GM23338 (cell line): ENCODE measurements around the gene ASPDH. TPM values are rescaled to one million over a fixed set of nuclear protein-coding genes. Genes with fewer than 3 reads are reported as not detected.

Experiments
- ATAC-seq: fragments of 200-7000 bp; cut with Tn5 transposase; 3 replicates; pipeline ENCODE4 v1.9.1; 2020
- DNase-seq: peaks from one replicate; pipeline ENCODE4 v3.0.0-alpha.2; 2015; ENCODE audit warnings: low spot score
- H2AFZ ChIP-seq: fragments of 200-600 bp; sonication (generic); 2 replicates; pipeline ENCODE4 v1.8.0; 2016; ENCODE audit warnings: antibody characterized with exemption, mild to moderate bottlenecking, moderate library complexity
- H3F3A ChIP-seq: fragments of 200-600 bp; sonication (generic); replicated peaks from 2 replicates; pipeline ENCODE4 v1.8.0; 2017; ENCODE audit warnings: antibody characterized with exemption, mixed run types, low read depth
- H3K27ac ChIP-seq: fragments of 200-600 bp; sonication (generic); 2 replicates; pipeline ENCODE4 v1.6.1; 2016; ENCODE audit warnings: low read depth
- H3K27me3 ChIP-seq: fragments of 200-600 bp; sonication (generic); 2 replicates; pipeline ENCODE4 v1.8.0; 2016; ENCODE audit warnings: mild to moderate bottlenecking, mixed run types, moderate library complexity; ENCODE audit not compliant: insufficient read depth
- H3K36me3 ChIP-seq: fragments of 200-600 bp; sonication (generic); 2 replicates; pipeline ENCODE4 v1.8.0; 2016; ENCODE audit warnings: mild to moderate bottlenecking; ENCODE audit not compliant: insufficient read depth
- H3K4me1 ChIP-seq: fragments of 200-600 bp; sonication (generic); 2 replicates; pipeline ENCODE4 v1.8.0; 2016; ENCODE audit warnings: mild to moderate bottlenecking, moderate library complexity; ENCODE audit not compliant: insufficient read depth
- H3K4me2 ChIP-seq: fragments of 200-600 bp; sonication (generic); 2 replicates; pipeline ENCODE4 v1.7.1; 2017; ENCODE audit warnings: mixed run types
- H3K4me3 ChIP-seq: fragments of 200-600 bp; sonication (generic); 2 replicates; pipeline ENCODE4 v1.6.1; 2016; ENCODE audit warnings: mixed run types
- H3K79me2 ChIP-seq: fragments of 200-600 bp; sonication (generic); replicated peaks from 2 replicates; pipeline ENCODE4 v1.8.0; 2017; ENCODE audit warnings: mild to moderate bottlenecking; ENCODE audit not compliant: insufficient read depth
- H3K9me2 ChIP-seq: fragments of 200-600 bp; sonication (generic); 2 replicates; pipeline ENCODE4 v1.8.0; 2017; ENCODE audit not compliant: insufficient read depth
- H4K20me1 ChIP-seq: fragments of 200-600 bp; sonication (generic); replicated peaks from 2 replicates; pipeline ENCODE4 v1.8.0; 2017; ENCODE audit warnings: mild to moderate bottlenecking; ENCODE audit not compliant: insufficient read depth
- H3K27ac Mint-ChIP-seq: 2 replicates; pipeline ENCODE4 v1.8.0; 2020; ENCODE audit warnings: inconsistent platforms, mild to moderate bottlenecking, moderate library complexity, mixed read lengths
- H3K27me3 Mint-ChIP-seq: 3 replicates; pipeline ENCODE4 v1.8.0; 2022; ENCODE audit warnings: low read depth, mild to moderate bottlenecking, moderate library complexity, mixed read lengths, inconsistent platforms; ENCODE audit not compliant: insufficient read depth, poor library complexity
- H3K36me3 Mint-ChIP-seq: 3 replicates; pipeline ENCODE4 v1.8.0; 2021; ENCODE audit warnings: low read depth, mild to moderate bottlenecking, inconsistent platforms, moderate library complexity, mixed read lengths
- H3K4me1 Mint-ChIP-seq: 3 replicates; pipeline ENCODE4 v1.8.0; 2020; ENCODE audit warnings: mild to moderate bottlenecking, inconsistent platforms, mixed read lengths
- H3K4me3 Mint-ChIP-seq: 3 replicates; pipeline ENCODE4 v1.8.0; 2021; ENCODE audit warnings: moderate library complexity, mild to moderate bottlenecking, inconsistent platforms, mixed read lengths
- H3K9me3 Mint-ChIP-seq: 3 replicates; pipeline ENCODE4 v1.8.0; 2020; ENCODE audit warnings: moderate library complexity, mild to moderate bottlenecking, inconsistent platforms, mixed read lengths
- CREB1 ChIP-seq: fragments of 250-450 bp; sonication (Bioruptor Pico); IDR thresholded peaks from 2 replicates; pipeline ENCODE4 v1.5.0; 2020; ENCODE audit warnings: low read depth, mild to moderate bottlenecking, moderate library complexity
- EZH2 ChIP-seq: fragments of 200-600 bp; sonication (generic); IDR thresholded peaks from one replicate; pipeline ENCODE4 v1.8.0; 2017; ENCODE audit warnings: antibody characterized with exemption, mild to moderate bottlenecking, low read depth; ENCODE audit not compliant: unreplicated experiment
- EZH2phosphoT487 ChIP-seq: fragments of 200-600 bp; sonication (generic); IDR thresholded peaks from one replicate; pipeline ENCODE4 v1.8.1; 2018; ENCODE audit warnings: antibody characterized with exemption; ENCODE audit not compliant: unreplicated experiment
- NANOG ChIP-seq: IDR thresholded peaks from 2 replicates; pipeline ENCODE4 v1.6.1; 2016; ENCODE audit warnings: antibody characterized with exemption, borderline replicate concordance
- POLR2AphosphoS5 ChIP-seq: IDR thresholded peaks from 2 replicates; pipeline ENCODE4 v1.6.1; 2016; ENCODE audit warnings: antibody characterized with exemption, low read depth
- STAT1 ChIP-seq: IDR thresholded peaks from one replicate; pipeline ENCODE4 v1.6.1; 2016; ENCODE audit warnings: antibody characterized with exemption; ENCODE audit not compliant: unreplicated experiment
- ZNF114 ChIP-seq: fragments of 250-450 bp; sonication (Bioruptor Pico); IDR thresholded peaks from 2 replicates; pipeline ENCODE4 v1.5.0; 2020; ENCODE audit warnings: mild to moderate bottlenecking, moderate library complexity
- polyA plus RNA-seq: library from polyadenylated mRNA; unstranded; fragments of >200 nt; fragmentation: Nextera tagmentation; extraction: Ambion mirVana; gene quantifications from 2 replicates; pipeline ENCODE4 v1.2.1, GENCODE V29; 2016
- total RNA-seq: library from RNA; depleted of rRNA; stranded (reverse); fragments of >200 nt; shearing (Covaris generic); gene quantifications from 2 replicates; pipeline ENCODE4 v1.2.3, GENCODE V29; 2014
- TF ChIP-seq, protein P1 (sequence below): IDR thresholded peaks from one replicate; pipeline ENCODE4 v1.6.1; 2018; ENCODE audit warnings: antibody characterized with exemption; ENCODE audit not compliant: unreplicated experiment
- TF ChIP-seq, protein P2 (sequence below): fragments of 250-450 bp; sonication (Bioruptor Pico); IDR thresholded peaks from 2 replicates; pipeline ENCODE4 v1.5.0; 2020; ENCODE audit warnings: mild to moderate bottlenecking, moderate library complexity
- TF ChIP-seq, protein P3 (sequence below), 2 experiments: fragments of 200-600 bp in 1 of 2; sonication (generic) in 1 of 2; conservative IDR thresholded peaks; 2 replicates each; pipeline versions ENCODE4 v1.5.1 to v1.6.1; 2016 to 2017; ENCODE audit warnings: antibody characterized with exemption in 2 of 2, low read depth in 2 of 2, mild to moderate bottlenecking in 2 of 2, moderate library complexity in 1 of 2

Gene ASPDH
- total and polyA plus RNA-seq, 2 experiments from 2014 or later, result not detected

- Histone ChIP-seq H3K4me2 (no peak overlapping the region), H3F3A (no peaks in the 10 kb centered on the region), H3K9me2 (no peaks in the 10 kb centered on the region), H3K4me3 (no peak overlapping the region), H2AFZ (no peak overlapping the region), H3K4me1 (peaks cover 3% of the 10 kb centered on the region; the same call in 1 of the 2 replicates), H3K36me3 (no peaks in the 10 kb centered on the region), H3K79me2 (no peaks in the 10 kb centered on the region), H3K27ac (no peak overlapping the region), H4K20me1 (no peaks in the 10 kb centered on the region), H3K27me3 (peaks cover 45% of the 10 kb centered on the region)
- TF ChIP-seq POLR2AphosphoS5 (no peak), CREB1 (CRISPR knock-in tag) (no peak), STAT1 (no peak), EZH2phosphoT487 (no peak)
- Mint-ChIP-seq H3K27me3 (peaks cover 15% of the 10 kb centered on the region), H3K27ac (no peak overlapping the region), H3K4me1 (no peaks in the 10 kb centered on the region), H3K4me3 (no peak overlapping the region), H3K9me3 (peaks cover 98% of the 10 kb centered on the region), H3K36me3 (peaks cover 39% of the 10 kb centered on the region)
- no peak for ATAC-seq
- DNase-seq, result no peak
Observed at GRCh38 chr19:50558449-50558848, 44.7 kb upstream of the ASPDH start.

- no peaks in the 10 kb centered on the region for H3K79me2 ChIP-seq
- H3K27ac Mint-ChIP-seq, result no peak overlapping the region
- TF ChIP-seq, protein P1, sequence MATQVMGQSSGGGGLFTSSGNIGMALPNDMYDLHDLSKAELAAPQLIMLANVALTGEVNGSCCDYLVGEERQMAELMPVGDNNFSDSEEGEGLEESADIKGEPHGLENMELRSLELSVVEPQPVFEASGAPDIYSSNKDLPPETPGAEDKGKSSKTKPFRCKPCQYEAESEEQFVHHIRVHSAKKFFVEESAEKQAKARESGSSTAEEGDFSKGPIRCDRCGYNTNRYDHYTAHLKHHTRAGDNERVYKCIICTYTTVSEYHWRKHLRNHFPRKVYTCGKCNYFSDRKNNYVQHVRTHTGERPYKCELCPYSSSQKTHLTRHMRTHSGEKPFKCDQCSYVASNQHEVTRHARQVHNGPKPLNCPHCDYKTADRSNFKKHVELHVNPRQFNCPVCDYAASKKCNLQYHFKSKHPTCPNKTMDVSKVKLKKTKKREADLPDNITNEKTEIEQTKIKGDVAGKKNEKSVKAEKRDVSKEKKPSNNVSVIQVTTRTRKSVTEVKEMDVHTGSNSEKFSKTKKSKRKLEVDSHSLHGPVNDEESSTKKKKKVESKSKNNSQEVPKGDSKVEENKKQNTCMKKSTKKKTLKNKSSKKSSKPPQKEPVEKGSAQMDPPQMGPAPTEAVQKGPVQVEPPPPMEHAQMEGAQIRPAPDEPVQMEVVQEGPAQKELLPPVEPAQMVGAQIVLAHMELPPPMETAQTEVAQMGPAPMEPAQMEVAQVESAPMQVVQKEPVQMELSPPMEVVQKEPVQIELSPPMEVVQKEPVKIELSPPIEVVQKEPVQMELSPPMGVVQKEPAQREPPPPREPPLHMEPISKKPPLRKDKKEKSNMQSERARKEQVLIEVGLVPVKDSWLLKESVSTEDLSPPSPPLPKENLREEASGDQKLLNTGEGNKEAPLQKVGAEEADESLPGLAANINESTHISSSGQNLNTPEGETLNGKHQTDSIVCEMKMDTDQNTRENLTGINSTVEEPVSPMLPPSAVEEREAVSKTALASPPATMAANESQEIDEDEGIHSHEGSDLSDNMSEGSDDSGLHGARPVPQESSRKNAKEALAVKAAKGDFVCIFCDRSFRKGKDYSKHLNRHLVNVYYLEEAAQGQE, result no peak
- no peak for TF ChIP-seq NANOG
- TF ChIP-seq, protein P2, sequence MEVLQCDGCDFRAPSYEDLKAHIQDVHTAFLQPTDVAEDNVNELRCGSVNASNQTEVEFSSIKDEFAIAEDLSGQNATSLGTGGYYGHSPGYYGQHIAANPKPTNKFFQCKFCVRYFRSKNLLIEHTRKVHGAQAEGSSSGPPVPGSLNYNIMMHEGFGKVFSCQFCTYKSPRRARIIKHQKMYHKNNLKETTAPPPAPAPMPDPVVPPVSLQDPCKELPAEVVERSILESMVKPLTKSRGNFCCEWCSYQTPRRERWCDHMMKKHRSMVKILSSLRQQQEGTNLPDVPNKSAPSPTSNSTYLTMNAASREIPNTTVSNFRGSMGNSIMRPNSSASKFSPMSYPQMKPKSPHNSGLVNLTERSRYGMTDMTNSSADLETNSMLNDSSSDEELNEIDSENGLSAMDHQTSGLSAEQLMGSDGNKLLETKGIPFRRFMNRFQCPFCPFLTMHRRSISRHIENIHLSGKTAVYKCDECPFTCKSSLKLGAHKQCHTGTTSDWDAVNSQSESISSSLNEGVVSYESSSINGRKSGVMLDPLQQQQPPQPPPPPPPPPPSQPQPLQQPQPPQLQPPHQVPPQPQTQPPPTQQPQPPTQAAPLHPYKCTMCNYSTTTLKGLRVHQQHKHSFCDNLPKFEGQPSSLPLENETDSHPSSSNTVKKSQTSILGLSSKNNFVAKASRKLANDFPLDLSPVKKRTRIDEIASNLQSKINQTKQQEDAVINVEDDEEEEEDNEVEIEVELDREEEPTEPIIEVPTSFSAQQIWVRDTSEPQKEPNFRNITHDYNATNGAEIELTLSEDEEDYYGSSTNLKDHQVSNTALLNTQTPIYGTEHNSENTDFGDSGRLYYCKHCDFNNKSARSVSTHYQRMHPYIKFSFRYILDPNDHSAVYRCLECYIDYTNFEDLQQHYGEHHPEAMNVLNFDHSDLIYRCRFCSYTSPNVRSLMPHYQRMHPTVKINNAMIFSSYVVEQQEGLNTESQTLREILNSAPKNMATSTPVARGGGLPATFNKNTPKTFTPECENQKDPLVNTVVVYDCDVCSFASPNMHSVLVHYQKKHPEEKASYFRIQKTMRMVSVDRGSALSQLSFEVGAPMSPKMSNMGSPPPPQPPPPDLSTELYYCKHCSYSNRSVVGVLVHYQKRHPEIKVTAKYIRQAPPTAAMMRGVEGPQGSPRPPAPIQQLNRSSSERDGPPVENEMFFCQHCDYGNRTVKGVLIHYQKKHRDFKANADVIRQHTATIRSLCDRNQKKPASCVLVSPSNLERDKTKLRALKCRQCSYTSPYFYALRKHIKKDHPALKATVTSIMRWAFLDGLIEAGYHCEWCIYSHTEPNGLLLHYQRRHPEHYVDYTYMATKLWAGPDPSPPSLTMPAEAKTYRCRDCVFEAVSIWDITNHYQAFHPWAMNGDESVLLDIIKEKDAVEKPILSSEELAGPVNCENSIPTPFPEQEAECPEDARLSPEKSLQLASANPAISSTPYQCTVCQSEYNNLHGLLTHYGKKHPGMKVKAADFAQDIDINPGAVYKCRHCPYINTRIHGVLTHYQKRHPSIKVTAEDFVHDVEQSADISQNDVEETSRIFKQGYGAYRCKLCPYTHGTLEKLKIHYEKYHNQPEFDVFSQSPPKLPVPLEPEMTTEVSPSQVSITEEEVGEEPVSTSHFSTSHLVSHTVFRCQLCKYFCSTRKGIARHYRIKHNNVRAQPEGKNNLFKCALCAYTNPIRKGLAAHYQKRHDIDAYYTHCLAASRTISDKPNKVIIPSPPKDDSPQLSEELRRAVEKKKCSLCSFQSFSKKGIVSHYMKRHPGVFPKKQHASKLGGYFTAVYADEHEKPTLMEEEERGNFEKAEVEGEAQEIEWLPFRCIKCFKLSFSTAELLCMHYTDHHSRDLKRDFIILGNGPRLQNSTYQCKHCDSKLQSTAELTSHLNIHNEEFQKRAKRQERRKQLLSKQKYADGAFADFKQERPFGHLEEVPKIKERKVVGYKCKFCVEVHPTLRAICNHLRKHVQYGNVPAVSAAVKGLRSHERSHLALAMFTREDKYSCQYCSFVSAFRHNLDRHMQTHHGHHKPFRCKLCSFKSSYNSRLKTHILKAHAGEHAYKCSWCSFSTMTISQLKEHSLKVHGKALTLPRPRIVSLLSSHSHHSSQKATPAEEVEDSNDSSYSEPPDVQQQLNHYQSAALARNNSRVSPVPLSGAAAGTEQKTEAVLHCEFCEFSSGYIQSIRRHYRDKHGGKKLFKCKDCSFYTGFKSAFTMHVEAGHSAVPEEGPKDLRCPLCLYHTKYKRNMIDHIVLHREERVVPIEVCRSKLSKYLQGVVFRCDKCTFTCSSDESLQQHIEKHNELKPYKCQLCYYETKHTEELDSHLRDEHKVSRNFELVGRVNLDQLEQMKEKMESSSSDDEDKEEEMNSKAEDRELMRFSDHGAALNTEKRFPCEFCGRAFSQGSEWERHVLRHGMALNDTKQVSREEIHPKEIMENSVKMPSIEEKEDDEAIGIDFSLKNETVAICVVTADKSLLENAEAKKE (CRISPR knock-in tag), result no peak
- no peak for TF ChIP-seq ZNF114 (CRISPR knock-in tag)
- TF ChIP-seq, protein P3, sequence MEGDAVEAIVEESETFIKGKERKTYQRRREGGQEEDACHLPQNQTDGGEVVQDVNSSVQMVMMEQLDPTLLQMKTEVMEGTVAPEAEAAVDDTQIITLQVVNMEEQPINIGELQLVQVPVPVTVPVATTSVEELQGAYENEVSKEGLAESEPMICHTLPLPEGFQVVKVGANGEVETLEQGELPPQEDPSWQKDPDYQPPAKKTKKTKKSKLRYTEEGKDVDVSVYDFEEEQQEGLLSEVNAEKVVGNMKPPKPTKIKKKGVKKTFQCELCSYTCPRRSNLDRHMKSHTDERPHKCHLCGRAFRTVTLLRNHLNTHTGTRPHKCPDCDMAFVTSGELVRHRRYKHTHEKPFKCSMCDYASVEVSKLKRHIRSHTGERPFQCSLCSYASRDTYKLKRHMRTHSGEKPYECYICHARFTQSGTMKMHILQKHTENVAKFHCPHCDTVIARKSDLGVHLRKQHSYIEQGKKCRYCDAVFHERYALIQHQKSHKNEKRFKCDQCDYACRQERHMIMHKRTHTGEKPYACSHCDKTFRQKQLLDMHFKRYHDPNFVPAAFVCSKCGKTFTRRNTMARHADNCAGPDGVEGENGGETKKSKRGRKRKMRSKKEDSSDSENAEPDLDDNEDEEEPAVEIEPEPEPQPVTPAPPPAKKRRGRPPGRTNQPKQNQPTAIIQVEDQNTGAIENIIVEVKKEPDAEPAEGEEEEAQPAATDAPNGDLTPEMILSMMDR (conservative IDR thresholded peaks at IDR 0.05; ENCODE audit: low read depth in 2 of 2), result no peak
- TF ChIP-seq EZH2, result no peak
- TF ChIP-seq CREB1 (CRISPR knock-in tag), result no peak
Observed at GRCh38 chr19:50558039-50558438, 44.3 kb upstream of the ASPDH start.

More at GRCh38 chr19:50558039-50558438, 44.3 kb upstream of the ASPDH start:
- Histone ChIP-seq H3K4me3 (no peak overlapping the region), H3K27me3 (peaks cover 45% of the 10 kb centered on the region), H3K36me3 (no peaks in the 10 kb centered on the region), H3K4me2 (no peak overlapping the region), H3K27ac (no peak overlapping the region), H4K20me1 (no peaks in the 10 kb centered on the region), H3K9me2 (no peaks in the 10 kb centered on the region), H3K4me1 (peaks cover 3% of the 10 kb centered on the region; the same call in 1 of the 2 replicates), H2AFZ (no peak overlapping the region), H3F3A (no peaks in the 10 kb centered on the region)
- Mint-ChIP-seq H3K4me1 (no peaks in the 10 kb centered on the region), H3K36me3 (peaks cover 43% of the 10 kb centered on the region), H3K27me3 (peaks cover 16% of the 10 kb centered on the region), H3K4me3 (no peak overlapping the region), H3K9me3 (peaks cover 98% of the 10 kb centered on the region)
- ATAC-seq (no peak), DNase-seq (no peak)
